A549 (cell line): Measurements from ENCODE around the gene PAX3.

Experiments
- CTCF ChIP-seq: fragments of >200 bp; sonication (Bioruptor Twin); formaldehyde crosslinking; IDR thresholded peaks from 3 replicates; pipeline ENCODE4 v1.5.1; 2016
- EHMT2 ChIP-seq: fragments of 200-600 bp; sonication (generic); IDR thresholded peaks from 2 replicates; pipeline ENCODE4 v1.6.1; 2016; ENCODE audit warnings: antibody characterized with exemption, low read depth, mild to moderate bottlenecking, moderate library complexity
- EP300 ChIP-seq, 2 experiments: fragments of >200 bp; sonication (Bioruptor Twin); formaldehyde crosslinking; IDR thresholded peaks; 2 replicates in 1 of 2; 3 replicates in 1 of 2; pipeline ENCODE4 v1.6.1; 2016 to 2017
- MAFK ChIP-seq: fragments of 450-650 bp; IDR thresholded peaks from 2 replicates; pipeline ENCODE4 v1.6.1; 2014; ENCODE audit not compliant: partially characterized antibody
- POLR2A ChIP-seq: IDR thresholded peaks from 2 replicates; pipeline ENCODE4 v1.6.1; 2012; ENCODE audit warnings: mild to moderate bottlenecking, low read length
- RAD21 ChIP-seq, 2 experiments: fragments of >200 bp in 1 of 2; sonication (Bioruptor Twin) in 1 of 2; formaldehyde crosslinking in 1 of 2; IDR thresholded peaks in 1 of 2; conservative IDR thresholded peaks in 1 of 2; 2 replicates in 1 of 2; 3 replicates in 1 of 2; pipeline ENCODE4 v1.6.1; 2012 to 2018; ENCODE audit warnings: inconsistent platforms in 1 of 2
- RCOR1 ChIP-seq: fragments of 150-350 bp; IDR thresholded peaks from 2 replicates; pipeline ENCODE4 v1.6.1; 2014; ENCODE audit warnings: antibody characterized with exemption, low read length, low read depth
- SMC3 ChIP-seq: fragments of >200 bp; sonication (Bioruptor Twin); formaldehyde crosslinking; IDR thresholded peaks from 3 replicates; pipeline ENCODE4 v1.6.1; 2018; ENCODE audit warnings: inconsistent platforms
- TF ChIP-seq, protein P1 (sequence below): IDR thresholded peaks from 2 replicates; pipeline ENCODE4 v1.6.1; 2012

- TF ChIP-seq, protein P1, sequence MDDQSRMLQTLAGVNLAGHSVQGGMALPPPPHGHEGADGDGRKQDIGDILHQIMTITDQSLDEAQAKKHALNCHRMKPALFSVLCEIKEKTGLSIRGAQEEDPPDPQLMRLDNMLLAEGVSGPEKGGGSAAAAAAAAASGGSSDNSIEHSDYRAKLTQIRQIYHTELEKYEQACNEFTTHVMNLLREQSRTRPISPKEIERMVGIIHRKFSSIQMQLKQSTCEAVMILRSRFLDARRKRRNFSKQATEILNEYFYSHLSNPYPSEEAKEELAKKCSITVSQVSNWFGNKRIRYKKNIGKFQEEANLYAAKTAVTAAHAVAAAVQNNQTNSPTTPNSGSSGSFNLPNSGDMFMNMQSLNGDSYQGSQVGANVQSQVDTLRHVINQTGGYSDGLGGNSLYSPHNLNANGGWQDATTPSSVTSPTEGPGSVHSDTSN: no peak
- TF ChIP-seq CTCF (no peak), SMC3 (no peak), MAFK (no peak), POLR2A (no peak), EHMT2 (no peak), RCOR1 (no peak), RAD21 (conservative IDR thresholded peaks at IDR 0.05 in 1 of 2, IDR thresholded peaks at IDR 0.05 in 1 of 2) (no peak), EP300 (IDR thresholded peaks at IDR 0.05) (no peak)
Observed at GRCh38 chr2:222212571-222212970, 86.2 kb downstream of the PAX3 start.
